Chondrocyte (in vitro differentiated cells): Measurements from ENCODE around the gene TRPM3. TPM values are rescaled to one million over a fixed set of nuclear protein-coding genes. Genes with fewer than 3 reads are reported as not detected.
A peak's percentile ranks its signal among the peaks of the same experiment; 100 is the strongest.

Experiments used
- DNase-seq: peaks from one replicate; pipeline ENCODE4 v3.0.0; 2021; ENCODE audit warnings: mixed read lengths, low spot score
- H3K27ac Mint-ChIP-seq: one replicate; pipeline ENCODE4 v1.8.0; 2021; ENCODE audit warnings: mild to moderate bottlenecking, moderate library complexity, mixed read lengths; ENCODE audit not compliant: unreplicated experiment
- H3K27me3 Mint-ChIP-seq: 2 replicates; pipeline ENCODE4 v1.8.0; 2021; ENCODE audit warnings: low read depth, mixed read lengths
- H3K36me3 Mint-ChIP-seq: 2 replicates; pipeline ENCODE4 v1.8.0; 2021; ENCODE audit warnings: low read depth, mixed read lengths
- H3K4me1 Mint-ChIP-seq: 2 replicates; pipeline ENCODE4 v1.8.0; 2021; ENCODE audit warnings: low read depth, mild to moderate bottlenecking, mixed read lengths
- H3K4me3 Mint-ChIP-seq: one replicate; pipeline ENCODE4 v1.8.0; 2021; ENCODE audit warnings: mild to moderate bottlenecking, moderate library complexity, mixed read lengths; ENCODE audit not compliant: unreplicated experiment
- H3K9me3 Mint-ChIP-seq: 2 replicates; pipeline ENCODE4 v1.8.0; 2021; ENCODE audit warnings: low read depth, mixed read lengths
- CTCF ChIP-seq: fragments of 200-600 bp; sonication (generic); IDR thresholded peaks from 2 replicates; pipeline ENCODE4 v1.5.0; 2021; ENCODE audit warnings: antibody characterized with exemption, mild to moderate bottlenecking, moderate library complexity
- total RNA-seq: library from RNA; stranded (reverse); gene quantifications from 3 replicates; pipeline ENCODE4 v1.2.1, GENCODE V29; 2021

TRPM3 gene
- total RNA-seq, 1 donor from 2014 or later: not detected

DNA sequence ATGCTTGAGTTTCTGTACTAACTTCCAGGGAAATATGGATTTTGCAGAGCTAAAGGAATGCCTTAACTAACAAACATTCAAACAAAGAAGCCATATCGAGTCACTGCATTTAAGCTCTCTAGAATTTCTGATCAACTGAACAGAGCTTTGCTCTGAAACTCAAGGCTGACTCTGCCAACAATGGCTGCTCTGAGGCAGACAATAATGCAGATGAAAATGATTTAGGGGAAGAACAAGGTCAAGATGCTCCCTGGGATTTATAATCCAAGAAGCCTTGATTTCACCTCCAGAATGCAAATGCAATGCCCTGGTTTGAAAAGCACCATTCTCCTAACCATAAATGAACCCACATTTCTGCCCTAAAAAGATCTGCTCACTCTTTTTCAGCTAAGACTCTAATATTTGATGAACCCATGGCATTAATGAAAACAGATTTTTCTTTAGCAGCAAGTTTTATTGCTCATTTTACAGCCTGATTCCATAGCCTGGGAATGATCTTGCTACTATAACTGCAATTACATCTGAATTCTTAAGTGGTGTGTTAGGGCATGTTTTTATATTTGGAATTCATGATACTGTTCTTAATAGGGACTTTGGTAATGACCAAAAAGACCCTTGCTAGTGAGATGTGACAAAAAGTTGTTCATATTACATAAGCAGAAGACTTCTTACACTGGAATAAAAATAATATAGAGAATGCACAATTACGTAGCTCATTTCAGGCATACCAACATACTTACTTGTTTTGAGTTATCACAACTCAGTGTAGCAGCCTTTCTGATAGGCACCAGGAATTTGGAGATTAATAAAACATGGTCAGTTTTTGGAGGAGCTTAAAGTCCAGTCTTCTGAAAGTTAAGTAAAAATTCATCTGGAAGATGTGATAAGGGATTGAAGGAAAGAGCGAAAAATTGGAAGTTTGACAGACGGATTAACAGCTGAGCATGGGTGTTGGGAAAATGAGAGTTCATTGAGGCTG lies 169.4 kb downstream of the TRPM3 start:
- Mint-ChIP-seq H3K36me3 (no peaks in the 10 kb centered on the region), H3K27ac (peak overlapping the region; percentile 52), H3K27me3 (no peaks in the 10 kb centered on the region), H3K4me1 (peaks cover 39% of the 10 kb centered on the region), H3K9me3 (no peaks in the 10 kb centered on the region), H3K4me3 (no peak overlapping the region)
- no peak for DNase-seq
- TF ChIP-seq CTCF: no peak

DNA sequence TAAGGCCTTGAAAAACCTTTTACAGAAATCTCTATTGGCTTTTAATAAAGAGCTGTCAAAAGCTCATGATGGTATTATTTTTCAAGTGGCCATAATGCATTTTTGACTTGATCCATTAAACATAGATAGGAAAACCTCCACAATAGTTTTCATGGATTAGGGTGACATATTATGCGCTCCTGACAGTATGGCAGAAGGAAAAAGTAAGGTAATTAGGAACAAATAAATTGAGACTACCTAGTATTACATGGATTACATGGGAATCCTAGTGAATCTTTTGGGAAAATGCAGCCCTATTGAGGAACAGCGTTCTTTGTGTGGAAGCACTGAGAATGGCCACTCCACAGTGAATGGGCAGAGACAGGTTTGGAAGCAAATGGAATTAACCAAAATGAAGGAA lies 171.2 kb downstream of the TRPM3 start:
- H3K36me3 Mint-ChIP-seq: no peaks in the 10 kb centered on the region

GRCh38 chr9:70949239-70949638 lies 172.2 kb downstream of the TRPM3 start:
- TF ChIP-seq CTCF: no peak
- H3K27me3 Mint-ChIP-seq: peaks cover 5% of the 10 kb centered on the region
- no peaks in the 10 kb centered on the region for H3K9me3 Mint-ChIP-seq
- H3K27ac Mint-ChIP-seq: no peak overlapping the region
- H3K36me3 Mint-ChIP-seq: no peaks in the 10 kb centered on the region
- no peak overlapping the region for H3K4me3 Mint-ChIP-seq
- no peak for DNase-seq
- peaks cover 28% of the 10 kb centered on the region for H3K4me1 Mint-ChIP-seq

More for the DNA sequence above, 171.2 kb downstream of the TRPM3 start:
- Mint-ChIP-seq H3K27ac (no peak overlapping the region), H3K4me3 (no peak overlapping the region), H3K27me3 (peaks cover 3% of the 10 kb centered on the region), H3K4me1 (peaks cover 38% of the 10 kb centered on the region), H3K9me3 (no peaks in the 10 kb centered on the region)
- no peak for DNase-seq
- no peak for TF ChIP-seq CTCF

- Mint-ChIP-seq H3K27ac (no peak overlapping the region), H3K36me3 (no peaks in the 10 kb centered on the region), H3K4me3 (no peak overlapping the region), H3K27me3 (peaks cover 8% of the 10 kb centered on the region), H3K4me1 (peaks cover 23% of the 10 kb centered on the region), H3K9me3 (no peaks in the 10 kb centered on the region)
- no peak for TF ChIP-seq CTCF
- no peak for DNase-seq
Measured at GRCh38 chr9:70948744-70949143, 172.7 kb downstream of the TRPM3 start.

GRCh38 chr9:70947511-70947910 lies 173.9 kb downstream of the TRPM3 start:
- H3K27ac Mint-ChIP-seq: no peak overlapping the region
- peaks cover 12% of the 10 kb centered on the region for H3K4me1 Mint-ChIP-seq
- TF ChIP-seq CTCF: no peak
- no peak for DNase-seq
- no peaks in the 10 kb centered on the region for H3K36me3 Mint-ChIP-seq
- H3K27me3 Mint-ChIP-seq: peaks cover 8% of the 10 kb centered on the region
- no peaks in the 10 kb centered on the region for H3K9me3 Mint-ChIP-seq
- no peak overlapping the region for H3K4me3 Mint-ChIP-seq
